Measurements from ENCODE around the gene TTLL10.

DNA sequence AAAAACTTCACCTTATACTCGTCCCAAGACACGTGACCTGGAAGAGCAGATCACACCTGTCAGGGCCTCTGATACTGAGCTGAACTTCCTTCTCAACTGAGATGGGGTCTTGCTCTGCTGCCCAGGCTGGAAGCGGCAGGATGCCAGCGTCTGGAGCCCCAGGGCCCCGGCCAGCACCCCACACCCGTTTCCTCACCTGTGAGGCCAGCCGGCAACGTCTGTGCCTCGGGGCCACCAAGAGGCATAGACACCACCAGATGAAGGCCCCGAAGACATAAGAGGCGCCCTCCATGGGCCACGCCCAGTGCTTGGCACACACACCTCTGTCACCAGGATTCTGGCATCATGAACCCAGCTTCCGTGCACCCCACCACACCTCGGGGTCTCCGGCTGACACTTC is 49.6 kb downstream of the TTLL10 start:
- TF ChIP-seq ZNF274 (IDR thresholded peaks at IDR 0.05; ENCODE audit: low read depth, low read length) (no peak), YY1 (IDR thresholded peaks at IDR 0.05; ENCODE audit: insufficient read depth, insufficient read length) (no peak)

Data from NT2/D1 (cell line).